Body of pancreas (tissue), 4 donors: Measurements from ENCODE around the gene HDAC1. TPM values are rescaled to one million over a fixed set of nuclear protein-coding genes. Genes with fewer than 3 reads are reported as not detected.

Experiments
- ATAC-seq: fragments of 150-250 bp; one replicate; pipeline ENCODE4 v1.9.1; 2016
- DNase-seq, 4 donors: peaks; one replicate each; pipeline ENCODE4 v3.0.0-alpha.2; 2019
- H3K27ac ChIP-seq, 4 donors: fragments of 200-600 bp; sonication (generic); 1 replicate in 3 of 4; 2 replicates in 1 of 4; pipeline versions ENCODE4 v1.5.1 to v1.6.1; 2016 to 2019; ENCODE audit warnings: mild to moderate bottlenecking in 1 of 4, mixed read lengths in 1 of 4, moderate library complexity in 1 of 4
- H3K27me3 ChIP-seq, 2 donors: fragments of 200-600 bp; sonication (generic); one replicate each; pipeline ENCODE4 v1.6.0; 2016; ENCODE audit warnings: mild to moderate bottlenecking in 1 of 2
- H3K36me3 ChIP-seq, 2 donors: fragments of 200-600 bp; sonication (generic); replicated peaks in 1 of 2; 2 replicates each; pipeline ENCODE4 v1.5.1; 2016; ENCODE audit warnings: low read depth in 2 of 2; ENCODE audit not compliant: insufficient read depth in 1 of 2
- H3K4me1 ChIP-seq: fragments of 200-600 bp; sonication (generic); one replicate; pipeline ENCODE4 v1.6.0; 2016
- H3K4me3 ChIP-seq, 2 donors: fragments of 200-600 bp; sonication (generic); 1 replicate in 1 of 2; 2 replicates in 1 of 2; pipeline ENCODE4 v1.5.1; 2016 to 2019
- H3K9me3 ChIP-seq, 3 donors: fragments of 200-600 bp; sonication (generic); 1 replicate in 2 of 3; 2 replicates in 1 of 3; pipeline ENCODE4 v1.5.1; 2016
- POLR2A ChIP-seq, 3 donors: fragments of 450-650 bp; IDR thresholded peaks; one replicate each; pipeline ENCODE4 v1.6.1; 2016; ENCODE audit warnings: antibody characterized with exemption in 3 of 3, mild to moderate bottlenecking in 2 of 3
- WGBS, 2 donors: methylation state at CpG; one replicate each; pipeline ENCODE4 v1.1.5; 2017; 5-methylcytosine and 5-hydroxymethylcytosine counted together
- intact Hi-C: fragments of 100-400 bp; cut with DNase I; formaldehyde crosslinking; loops from one replicate; pipeline ENCODE4 v1.15.1; 2023
- total RNA-seq, 2 donors: library from RNA; depleted of rRNA; stranded (reverse); fragments of >200 nt; gene quantifications; one replicate each; pipeline ENCODE4 v1.1.0, GENCODE V29; 2016
- TF ChIP-seq, protein P1 (sequence below), 7 experiments: fragments of 450-650 bp in 4 of 7; fragments of 200-600 bp in 3 of 7; sonication (generic) in 3 of 7; IDR thresholded peaks; one replicate each; pipeline ENCODE4 v1.5.1; 2016 to 2019; ENCODE audit warnings: antibody characterized with exemption in 7 of 7

Gene HDAC1
- total RNA-seq, 2 donors from 2014 or later, result 32.7 to 50.4 TPM

DNA sequence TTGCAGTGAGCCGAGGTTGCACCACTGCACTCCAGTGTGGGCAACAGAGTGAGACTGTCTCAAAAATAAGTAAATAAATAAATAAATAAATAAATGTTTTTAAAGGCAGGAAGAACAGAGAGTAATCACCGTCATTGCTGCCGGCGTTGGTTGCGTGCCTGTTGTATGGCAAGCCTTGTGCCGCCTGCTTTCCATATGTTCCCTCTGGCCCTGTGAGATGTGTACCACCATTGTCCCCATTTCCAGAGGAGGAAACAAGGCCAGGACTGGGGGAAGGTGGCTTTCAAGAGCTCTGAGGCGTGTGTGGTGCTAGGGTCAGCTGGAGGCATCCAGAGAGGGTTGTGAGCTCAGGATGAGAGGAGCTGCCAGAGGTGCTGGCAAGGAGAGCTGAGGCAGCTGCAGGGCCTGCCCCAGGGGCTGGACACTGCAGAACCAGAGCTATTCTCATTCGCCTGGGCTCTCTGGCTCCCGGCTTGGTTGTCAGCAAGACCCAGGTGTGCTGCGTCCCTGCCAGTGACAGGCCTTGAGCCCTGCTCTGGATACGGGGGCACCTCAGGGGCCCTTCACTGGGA is 49.4 kb downstream of the HDAC1 start:
- 90 to 93% methylated on average over 11 of the region's 11 CpGs for WGBS, 2 donors
- H3K9me3 ChIP-seq, result no peaks in the 10 kb centered on the region

DNA sequence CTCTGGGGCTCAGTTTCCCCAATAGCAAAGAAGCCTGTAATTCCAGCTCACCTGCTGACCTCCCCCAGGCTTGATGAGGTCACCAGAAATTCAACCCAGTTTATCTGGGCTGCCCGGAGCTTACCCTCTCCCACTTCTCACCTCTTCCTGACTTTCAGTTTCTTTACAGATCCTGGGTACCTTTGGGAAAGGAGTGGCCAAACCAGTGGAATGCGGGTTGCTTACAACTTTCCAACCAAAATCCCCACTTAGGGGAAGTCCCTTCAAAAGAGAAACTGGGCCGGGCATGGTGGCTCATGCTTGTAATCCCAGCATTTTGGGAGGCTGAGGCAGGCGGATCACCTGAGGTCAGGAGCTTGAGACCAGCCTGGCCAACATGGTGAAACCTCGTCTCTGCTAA is 50.1 kb downstream of the HDAC1 start:
- DNase-seq (peak in 1 of 4 donors; percentile 33), ATAC-seq (peak; percentile 54)
- Histone ChIP-seq H3K4me3 (no peak overlapping the region), H3K9me3 (no peaks in the 10 kb centered on the region), H3K27ac (peak overlapping the region in 3 of 4 donors; percentile 32 to 69 (median 37)), H3K36me3 (no peaks in the 10 kb centered on the region), H3K27me3 (no peaks in the 10 kb centered on the region), H3K4me1 (peaks cover 18% of the 10 kb centered on the region)
- no peak for TF ChIP-seq POLR2A (IDR thresholded peaks at IDR 0.05)
- intact Hi-C loops, result no loop called here
- 67 to 71% methylated on average over 5 of the region's 5 CpGs for WGBS, 2 donors

More for the DNA sequence above, 49.4 kb downstream of the HDAC1 start:
- H3K4me1 ChIP-seq, result peaks cover 18% of the 10 kb centered on the region
- H3K27me3 ChIP-seq, result no peaks in the 10 kb centered on the region
- no peaks in the 10 kb centered on the region for H3K36me3 ChIP-seq
- DNase-seq, result no peak
- ATAC-seq, result no peak
- H3K4me3 ChIP-seq, result no peak overlapping the region
- H3K27ac ChIP-seq, result peak overlapping the region in 3 of 4 donors; percentile 32 to 69 (median 37)
- TF ChIP-seq, protein P1, sequence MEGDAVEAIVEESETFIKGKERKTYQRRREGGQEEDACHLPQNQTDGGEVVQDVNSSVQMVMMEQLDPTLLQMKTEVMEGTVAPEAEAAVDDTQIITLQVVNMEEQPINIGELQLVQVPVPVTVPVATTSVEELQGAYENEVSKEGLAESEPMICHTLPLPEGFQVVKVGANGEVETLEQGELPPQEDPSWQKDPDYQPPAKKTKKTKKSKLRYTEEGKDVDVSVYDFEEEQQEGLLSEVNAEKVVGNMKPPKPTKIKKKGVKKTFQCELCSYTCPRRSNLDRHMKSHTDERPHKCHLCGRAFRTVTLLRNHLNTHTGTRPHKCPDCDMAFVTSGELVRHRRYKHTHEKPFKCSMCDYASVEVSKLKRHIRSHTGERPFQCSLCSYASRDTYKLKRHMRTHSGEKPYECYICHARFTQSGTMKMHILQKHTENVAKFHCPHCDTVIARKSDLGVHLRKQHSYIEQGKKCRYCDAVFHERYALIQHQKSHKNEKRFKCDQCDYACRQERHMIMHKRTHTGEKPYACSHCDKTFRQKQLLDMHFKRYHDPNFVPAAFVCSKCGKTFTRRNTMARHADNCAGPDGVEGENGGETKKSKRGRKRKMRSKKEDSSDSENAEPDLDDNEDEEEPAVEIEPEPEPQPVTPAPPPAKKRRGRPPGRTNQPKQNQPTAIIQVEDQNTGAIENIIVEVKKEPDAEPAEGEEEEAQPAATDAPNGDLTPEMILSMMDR (IDR thresholded peaks at IDR 0.05), result no peak
- no peak for TF ChIP-seq POLR2A (IDR thresholded peaks at IDR 0.05)
- intact Hi-C loops, result no loop called here

DNA sequence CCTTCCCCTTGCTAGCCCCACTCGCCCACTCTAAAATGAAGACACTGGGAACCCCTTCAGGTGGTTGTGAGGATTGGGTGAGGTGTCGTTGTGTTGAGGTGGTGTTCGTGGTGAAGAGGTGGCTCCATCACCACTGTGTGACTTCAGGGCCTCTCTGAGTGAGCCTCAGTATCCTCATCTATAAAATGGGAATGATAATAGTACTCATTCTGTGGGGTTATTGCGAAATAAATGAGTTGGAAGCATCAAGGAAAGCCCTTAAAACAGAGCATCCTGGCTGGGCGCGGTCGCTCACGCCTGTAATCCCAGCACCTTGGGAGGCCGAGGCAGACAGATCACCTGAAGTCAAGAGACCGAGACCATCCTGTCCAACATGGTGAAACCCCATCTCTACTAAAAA is 50.8 kb downstream of the HDAC1 start:
- H3K27me3 ChIP-seq, result no peaks in the 10 kb centered on the region
- H3K4me3 ChIP-seq, result no peak overlapping the region
- peak overlapping the region in 1 of 4 donors; percentile 69 for H3K27ac ChIP-seq
- intact Hi-C loops, result no loop called here
- WGBS, 2 donors, result 87 to 92% methylated on average over 10 of the region's 10 CpGs
- no peak for TF ChIP-seq POLR2A (IDR thresholded peaks at IDR 0.05)
- TF ChIP-seq, protein P1 (IDR thresholded peaks at IDR 0.05), result no peak
- peaks cover 18% of the 10 kb centered on the region for H3K4me1 ChIP-seq
- no peak for ATAC-seq
- H3K36me3 ChIP-seq, result no peaks in the 10 kb centered on the region
- no peak for DNase-seq
- H3K9me3 ChIP-seq, result no peaks in the 10 kb centered on the region

DNA sequence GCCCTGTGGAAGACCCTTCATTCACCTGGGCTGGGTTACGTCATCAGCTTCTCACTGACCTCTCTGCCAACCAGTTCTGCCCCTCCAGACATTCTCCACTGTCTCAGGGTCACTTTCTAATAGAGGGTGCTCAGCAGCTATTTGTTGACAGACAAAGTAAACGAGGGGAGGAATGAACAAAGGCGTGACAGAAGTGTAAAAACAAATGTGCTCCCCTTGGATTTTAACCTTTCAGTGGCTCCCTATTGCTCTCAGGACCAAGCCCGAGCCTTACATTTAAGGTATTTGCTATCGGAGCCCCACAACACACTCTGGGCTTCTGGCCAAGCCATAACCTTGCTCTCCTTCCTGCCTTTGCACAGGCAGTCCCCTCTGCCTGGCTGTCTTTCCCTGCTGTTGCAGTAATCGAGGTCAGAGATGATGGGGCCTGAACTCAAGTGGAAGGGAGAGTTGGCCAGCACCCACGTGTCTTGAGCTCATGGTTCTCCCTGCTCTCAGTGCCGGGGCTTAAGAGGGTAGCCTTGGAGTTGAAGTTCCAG is 53.5 kb downstream of the HDAC1 start:
- no peaks in the 10 kb centered on the region for H3K27me3 ChIP-seq
- H3K9me3 ChIP-seq, result no peaks in the 10 kb centered on the region
- 11 to 20% methylated on average over 6 to 8 of the region's 8 CpGs for WGBS, 2 donors
- no peak overlapping the region for H3K4me3 ChIP-seq
- no peak for TF ChIP-seq POLR2A (IDR thresholded peaks at IDR 0.05)
- TF ChIP-seq, protein P1 (IDR thresholded peaks at IDR 0.05), result no peak
- H3K27ac ChIP-seq, result peak overlapping the region in 3 of 4 donors; percentile 7 to 27 (median 15)
- ATAC-seq (peak; percentile 31), DNase-seq (peak; percentile 46 to 77 (median 72))
- no peaks in the 10 kb centered on the region for H3K36me3 ChIP-seq
- peaks cover 11% of the 10 kb centered on the region for H3K4me1 ChIP-seq
- intact Hi-C loops, result no loop called here

DNA sequence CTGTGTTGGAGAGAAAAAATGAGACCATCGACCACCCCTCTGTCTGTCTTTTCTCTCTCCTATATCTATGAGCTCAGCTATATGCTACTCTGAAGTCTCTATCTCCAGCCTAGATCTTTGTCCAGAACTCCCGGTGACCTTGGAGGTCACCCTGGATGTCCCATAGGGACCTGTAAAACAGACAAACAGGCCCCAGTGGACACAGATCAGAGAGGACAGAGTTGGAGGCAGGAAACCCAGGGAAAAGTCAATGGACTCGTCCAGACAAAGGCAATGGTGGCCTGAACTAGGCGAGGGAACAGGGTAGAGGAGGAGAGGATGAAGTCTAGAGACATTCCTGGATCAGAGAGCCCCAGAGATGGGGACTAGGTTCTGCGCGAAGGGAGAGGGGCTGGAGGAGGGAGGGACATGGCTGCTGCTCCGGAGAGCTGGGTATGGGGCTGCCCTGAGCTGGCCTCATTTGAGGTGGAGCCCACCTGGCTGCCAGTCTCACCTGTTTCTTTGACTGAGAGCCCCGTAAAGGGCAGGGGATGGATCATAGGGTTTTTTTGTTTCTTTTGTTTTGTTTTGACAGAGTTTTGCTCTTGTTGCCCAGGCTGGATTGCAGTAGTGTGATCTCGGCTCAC is 54.8 kb downstream of the HDAC1 start:
- no peaks in the 10 kb centered on the region for H3K27me3 ChIP-seq
- 85 to 89% methylated on average over 9 of the region's 9 CpGs for WGBS, 2 donors
- intact Hi-C loops, result no loop called here
- no peak for ATAC-seq
- H3K4me3 ChIP-seq, result no peak overlapping the region
- no peak overlapping the region for H3K27ac ChIP-seq
- TF ChIP-seq, protein P1 (IDR thresholded peaks at IDR 0.05), result no peak
- no peak for TF ChIP-seq POLR2A (IDR thresholded peaks at IDR 0.05)
- peaks cover 17% of the 10 kb centered on the region for H3K4me1 ChIP-seq
- H3K36me3 ChIP-seq, result no peaks in the 10 kb centered on the region
- H3K9me3 ChIP-seq, result no peaks in the 10 kb centered on the region
- no peak for DNase-seq
